ENCODE results near the gene LDLRAD4. TPM values are rescaled to one million over a fixed set of nuclear protein-coding genes. Genes with fewer than 3 reads are reported as not detected.
A peak's percentile ranks its signal among the peaks of the same experiment; 100 is the strongest.

The LDLRAD4 gene
- total and polyA plus RNA-seq, 9 of the 15 experiments (the other 6 are each of a cell fraction or from before 2014, with no cell fraction given): 0.01 TPM; not detected in 8

- no peak for TF ChIP-seq ZNF609 (CRISPR knock-in tag; IDR thresholded peaks at IDR 0.05; ENCODE audit: borderline replicate concordance)
- TF ChIP-seq NEUROD1 (IDR thresholded peaks at IDR 0.05; ENCODE audit: borderline replicate concordance, low read depth, low read length, partially characterized antibody): no peak
- no peak for TF ChIP-seq COPS2 (conservative IDR thresholded peaks at IDR 0.05)
- TF ChIP-seq TCF3 (CRISPR knock-in tag; IDR thresholded peaks at IDR 0.05): peak; percentile 82
- TF ChIP-seq ZNF184 (CRISPR knock-in tag; IDR thresholded peaks at IDR 0.05): no peak
- TF ChIP-seq ZNF239 (CRISPR knock-in tag; IDR thresholded peaks at IDR 0.05): no peak
- TF ChIP-seq SP1 (CRISPR knock-in tag; IDR thresholded peaks at IDR 0.05): no peak
- TF ChIP-seq CXXC5 (CRISPR knock-in tag; IDR thresholded peaks at IDR 0.05): peak; percentile 55
- TF ChIP-seq MTA3 (IDR thresholded peaks at IDR 0.05; ENCODE audit: borderline replicate concordance): no peak
- peak; percentile 60 for TF ChIP-seq MEIS2 (IDR thresholded peaks at IDR 0.05; ENCODE audit: partially characterized antibody)
- no peak for TF ChIP-seq CCAR2 (IDR thresholded peaks at IDR 0.05; ENCODE audit: low read depth, low read length)
- peak; percentile 44; the same call in 1 of the 2 replicates for TF ChIP-seq ELF4 (CRISPR knock-in tag; IDR thresholded peaks at IDR 0.05)
- no peak for TF ChIP-seq DEAF1 (CRISPR knock-in tag; IDR thresholded peaks at IDR 0.05)
- TF ChIP-seq RBM22 (IDR thresholded peaks at IDR 0.05; ENCODE audit: low read depth, low read length, poor library complexity, severe bottlenecking): no peak
- no peak for TF ChIP-seq KAT8 (IDR thresholded peaks at IDR 0.05; ENCODE audit: low read depth)
- TF ChIP-seq CBFA2T2 (conservative IDR thresholded peaks at IDR 0.05): peak; percentile 77
- no peak for TF ChIP-seq E2F3 (CRISPR knock-in tag; IDR thresholded peaks at IDR 0.05)
- no peak for TF ChIP-seq PPARD (CRISPR knock-in tag; IDR thresholded peaks at IDR 0.05)
- TF ChIP-seq ZNF740 (CRISPR knock-in tag; IDR thresholded peaks at IDR 0.05): no peak
- no peak for TF ChIP-seq ZNF740 (tag; IDR thresholded peaks at IDR 0.05)
- 0 out of 2 replicates have a peak, but pooled peaks have one; percentile 25 for TF ChIP-seq FOXJ2 (tag; IDR thresholded peaks at IDR 0.05)
- TF ChIP-seq ZNF274 (IDR thresholded peaks at IDR 0.05; ENCODE audit: borderline replicate concordance, low read depth, low read length): no peak
- TF ChIP-seq CBX3 (IDR thresholded peaks at IDR 0.05; ENCODE audit: borderline replicate concordance in 1 of 2, low read length in 2 of 2): no peak
- TF ChIP-seq SNIP1 (IDR thresholded peaks at IDR 0.05; ENCODE audit: low read depth): no peak
- TF ChIP-seq ZNF668 (CRISPR knock-in tag; IDR thresholded peaks at IDR 0.05): no peak
Observed at GRCh38 chr18:13584825-13585224, 366.3 kb downstream of the LDLRAD4 start (continued).

Measured in K562 (cell line).